ENCODE results near the gene SPOCD1. TPM values are rescaled to one million over a fixed set of nuclear protein-coding genes. Genes with fewer than 3 reads are reported as not detected.

The SPOCD1 gene
- total RNA-seq, 4 donors from 2014 or later, result 0.48 to 0.80 TPM; not detected in 2

DNA sequence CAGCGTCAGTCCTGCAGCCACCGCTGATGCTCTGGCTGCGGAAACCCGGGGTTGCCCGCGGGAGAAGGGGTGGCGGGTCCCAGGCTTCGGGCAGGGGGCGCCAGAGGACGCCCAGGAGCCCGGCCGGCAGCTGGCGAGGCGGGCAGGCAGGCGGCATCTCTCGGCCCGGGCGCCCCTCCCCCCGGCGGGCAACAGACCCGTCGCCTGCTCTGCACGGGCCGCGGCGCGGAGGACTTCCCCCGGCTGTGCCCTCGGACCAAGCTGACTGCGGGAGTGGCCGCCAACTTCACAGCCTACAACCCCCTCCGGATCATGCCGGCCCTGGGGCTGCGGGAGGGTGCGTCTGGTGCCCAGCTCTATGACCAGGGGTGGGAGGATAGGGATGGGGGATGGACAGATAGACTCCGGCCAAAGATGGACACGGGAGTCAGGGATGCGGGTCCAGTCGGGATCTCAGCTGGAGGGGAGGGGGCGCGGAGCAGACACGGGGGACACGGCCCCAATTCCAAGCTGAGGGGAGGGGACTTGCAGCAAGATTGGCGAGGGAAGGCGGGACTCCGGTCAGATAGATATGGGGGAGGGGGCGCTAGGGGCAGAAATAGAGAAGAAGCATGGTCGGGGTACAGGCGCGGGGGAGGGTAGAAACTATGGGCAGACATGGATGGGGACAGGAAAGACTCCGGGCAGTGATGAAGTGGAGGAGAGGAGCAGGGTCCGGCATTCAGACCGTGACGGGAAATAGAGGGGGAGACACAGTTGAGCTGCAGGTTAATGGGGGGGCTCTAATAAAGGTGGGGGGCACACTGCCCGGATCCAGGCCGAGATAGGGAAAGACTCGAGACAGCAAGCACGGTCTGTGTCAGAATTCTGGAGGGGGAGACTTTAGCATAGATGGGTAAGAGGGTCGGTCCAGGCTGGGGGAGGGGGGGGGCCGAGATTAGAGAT, 52.8 kb downstream of the SPOCD1 start:
- peak; percentile 71 for DNase-seq
- 0 to 2% methylated on average over 1 to 43 of the region's 60 CpGs for WGBS, 2 donors (ENCODE audit: low coverage in 1 of 2)
- Histone ChIP-seq H3K27me3 (peaks cover 76% of the 10 kb centered on the region), H3K4me1 (peaks cover 12 to 43% (median 31%) of the 10 kb centered on the region in 4 donors), H3K4me3 (peak overlapping the region; percentile 32 to 61 (median 54)), H3K27ac (no peak overlapping the region), H3K36me3 (no peaks in the 10 kb centered on the region), H3K9me3 (no peaks in the 10 kb centered on the region)
- intact Hi-C loops (cut with DNase I; ENCODE audit: low total_unique reads) (no loop called here), in situ Hi-C loops (cut with MboI; ENCODE audit: low pct_ligation_motif_present in 1 of 4, low pct_unique_long_range_greater_than_20kb in 1 of 4, low sequenced_read_pairs in 3 of 4) (no loop called here)
- no peak for TF ChIP-seq EP300 (IDR thresholded peaks at IDR 0.05; ENCODE audit: low read depth)
- TF ChIP-seq CTCF (IDR thresholded peaks at IDR 0.05), result peak in 4 of 5 experiments; percentile 40 to 66 (median 46)

- in situ Hi-C loops (cut with MboI; ENCODE audit: low pct_ligation_motif_present in 1 of 4, low pct_unique_long_range_greater_than_20kb in 1 of 4, low sequenced_read_pairs in 3 of 4), result no loop called here
- no peaks in the 10 kb centered on the region for H3K36me3 ChIP-seq
- H3K27me3 ChIP-seq, result peaks cover 70% of the 10 kb centered on the region
- 50% methylated on average over 2 of the region's 7 CpGs; no CpG with 5 or more reads in 1 of the 2 donors for WGBS, 2 donors (ENCODE audit: low coverage in 1 of 2)
- peaks cover 12 to 43% (median 31%) of the 10 kb centered on the region in 4 donors for H3K4me1 ChIP-seq
- DNase-seq, result no peak
- H3K9me3 ChIP-seq, result no peaks in the 10 kb centered on the region
- H3K4me3 ChIP-seq, result peak overlapping the region in 2 of 4 donors; percentile 29 to 61
- intact Hi-C loops (cut with DNase I; ENCODE audit: low total_unique reads), result no loop called here
- TF ChIP-seq POLR2AphosphoS5 (IDR thresholded peaks at IDR 0.05) (no peak), POLR2A (IDR thresholded peaks at IDR 0.05) (no peak), CTCF (IDR thresholded peaks at IDR 0.05) (no peak), EP300 (IDR thresholded peaks at IDR 0.05; ENCODE audit: low read depth) (no peak)
- no peak overlapping the region for H3K27ac ChIP-seq
Observed at GRCh38 chr1:31762323-31762722, 53.5 kb downstream of the SPOCD1 start.

DNA sequence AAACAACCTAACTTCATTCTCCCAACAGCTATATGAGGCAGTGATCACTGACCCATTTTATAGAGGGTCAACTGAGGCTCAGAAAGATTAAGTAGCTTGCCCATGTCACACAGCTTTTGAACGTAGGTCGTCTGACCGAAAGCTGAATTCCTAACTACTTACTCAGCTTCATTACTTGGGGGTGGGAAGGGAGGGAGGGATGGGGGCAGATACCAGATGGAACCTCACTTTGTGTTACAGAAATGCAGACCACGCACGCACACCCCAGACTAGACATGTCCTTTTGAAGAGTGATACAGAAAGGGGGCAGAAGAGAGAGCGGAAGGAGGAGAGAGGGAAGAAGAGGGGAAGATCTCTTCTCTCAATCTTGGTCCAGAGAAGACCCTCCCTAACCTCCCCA, 53.9 kb downstream of the SPOCD1 start:
- in situ Hi-C loops (cut with MboI; ENCODE audit: low pct_ligation_motif_present in 1 of 4, low pct_unique_long_range_greater_than_20kb in 1 of 4, low sequenced_read_pairs in 3 of 4) (no loop called here), intact Hi-C loops (cut with DNase I; ENCODE audit: low total_unique reads) (no loop called here)
- no peaks in the 10 kb centered on the region for H3K9me3 ChIP-seq
- TF ChIP-seq POLR2AphosphoS5 (IDR thresholded peaks at IDR 0.05), result no peak
- TF ChIP-seq POLR2A (IDR thresholded peaks at IDR 0.05), result no peak
- no peak for TF ChIP-seq EP300 (IDR thresholded peaks at IDR 0.05; ENCODE audit: low read depth)
- no peak for TF ChIP-seq CTCF (IDR thresholded peaks at IDR 0.05)
- H3K4me1 ChIP-seq, result peaks cover 12 to 43% (median 31%) of the 10 kb centered on the region in 4 donors
- 48 to 58% methylated on average over 6 of the region's 6 CpGs for WGBS, 2 donors (ENCODE audit: low coverage in 1 of 2)
- no peaks in the 10 kb centered on the region for H3K36me3 ChIP-seq
- peaks cover 65% of the 10 kb centered on the region for H3K27me3 ChIP-seq
- H3K27ac ChIP-seq, result no peak overlapping the region
- H3K4me3 ChIP-seq, result no peak overlapping the region
- no peak for DNase-seq

Data from transverse colon (tissue), 4 donors.